Fibroblast of the aortic adventitia (primary cell): ENCODE results near the gene WWC1. TPM values are rescaled to one million over a fixed set of nuclear protein-coding genes. Genes with fewer than 3 reads are reported as not detected.

ENCODE experiments used
- DNase-seq: peaks from one replicate; pipeline ENCODE4 v3.0.0-alpha.2; 2010; ENCODE audit warnings: low read depth
- H3K4me3 ChIP-seq: 2 replicates; pipeline ENCODE4 v1.5.1; 2011; ENCODE audit warnings: low read depth, mild to moderate bottlenecking, control low read depth, low read length, moderate library complexity
- CTCF ChIP-seq: IDR thresholded peaks from 2 replicates; pipeline ENCODE4 v1.5.1; 2011; ENCODE audit warnings: mild to moderate bottlenecking, low read length, control low read depth, inconsistent platforms; ENCODE audit not compliant: insufficient read depth
- total RNA-seq: library from RNA; depleted of rRNA; stranded (reverse); fragments of >200 nt; gene quantifications from 2 replicates; pipeline ENCODE4 v1.2.3, GENCODE V29; 2012; ENCODE audit warnings: low replicate concordance

Gene WWC1
- total RNA-seq, 1 donor, result 0.45 TPM

- no peak overlapping the region for H3K4me3 ChIP-seq
- no peak for DNase-seq
- no peak for TF ChIP-seq CTCF
These were observed 58.9 kb downstream of the WWC1 start for GRCh38 chr5:168350315-168350714.

- no peak for TF ChIP-seq CTCF
- peak; percentile 7 for DNase-seq
- no peak overlapping the region for H3K4me3 ChIP-seq
These were observed 61.9 kb downstream of the WWC1 start for GRCh38 chr5:168353216-168353957.

GRCh38 chr5:168354397-168354796 is 63.0 kb downstream of the WWC1 start:
- no peak for DNase-seq
- TF ChIP-seq CTCF, result no peak
- no peak overlapping the region for H3K4me3 ChIP-seq

- DNase-seq, result no peak
- TF ChIP-seq CTCF, result no peak
- no peak overlapping the region for H3K4me3 ChIP-seq
These were observed 64.7 kb downstream of the WWC1 start for GRCh38 chr5:168356171-168356570.

GRCh38 chr5:168356592-168356991 is 65.1 kb downstream of the WWC1 start:
- H3K4me3 ChIP-seq, result no peak overlapping the region
- DNase-seq, result no peak
- TF ChIP-seq CTCF, result no peak

GRCh38 chr5:168357876-168358275 is 66.4 kb downstream of the WWC1 start:
- no peak for TF ChIP-seq CTCF
- H3K4me3 ChIP-seq, result no peak overlapping the region
- no peak for DNase-seq
